Upper lobe of left lung (tissue), 6 donors: Measurements from ENCODE around the gene LGSN. TPM values are rescaled to one million over a fixed set of nuclear protein-coding genes. Genes with fewer than 3 reads are reported as not detected.
A peak's percentile ranks its signal among the peaks of the same experiment; 100 is the strongest.

Experiments used
- ATAC-seq, 2 donors: fragments of 200-7000 bp; cut with Tn5 transposase; one replicate each; pipeline ENCODE4 v1.9.1; 2022; ENCODE audit warnings: mild to moderate bottlenecking in 2 of 2, moderate library complexity in 2 of 2; ENCODE audit not compliant: low FRiP score in 2 of 2
- DNase-seq, 2 donors: peaks; one replicate each; pipeline ENCODE4 v3.0.0-alpha.2; 2019 to 2020
- H3K27ac ChIP-seq, 4 donors: fragments of 200-600 bp; sonication (generic); one replicate each; pipeline ENCODE4 v1.5.1; 2016 to 2019
- H3K27me3 ChIP-seq, 4 donors: fragments of 200-600 bp; sonication (generic); one replicate each; pipeline ENCODE4 v1.5.1; 2017 to 2019
- H3K36me3 ChIP-seq, 4 donors: fragments of 200-600 bp; sonication (generic); one replicate each; pipeline ENCODE4 v1.5.1; 2016 to 2019
- H3K4me1 ChIP-seq, 4 donors: fragments of 200-600 bp; sonication (generic); one replicate each; pipeline ENCODE4 v1.5.1; 2018 to 2019
- H3K4me3 ChIP-seq, 4 donors: fragments of 200-600 bp; sonication (generic); one replicate each; pipeline ENCODE4 v1.5.1; 2017 to 2019; ENCODE audit warnings: mild to moderate bottlenecking in 2 of 4, moderate library complexity in 1 of 4
- H3K9me3 ChIP-seq, 4 donors: fragments of 200-600 bp; sonication (generic); one replicate each; pipeline ENCODE4 v1.5.1; 2018 to 2019
- CTCF ChIP-seq, 6 experiments: fragments of 450-650 bp in 4 of 6; fragments of 200-600 bp in 2 of 6; sonication (generic) in 2 of 6; IDR thresholded peaks; one replicate each; pipeline ENCODE4 v1.5.1; 2016 to 2019; ENCODE audit warnings: antibody characterized with exemption in 6 of 6
- EP300 ChIP-seq, 4 donors: sonication (generic); formaldehyde crosslinking; IDR thresholded peaks; one replicate each; pipeline ENCODE4 v1.5.1; 2017; ENCODE audit warnings: antibody characterized with exemption in 4 of 4, control low read depth in 2 of 4
- POLR2A ChIP-seq, 4 donors: fragments of 450-650 bp; IDR thresholded peaks; one replicate each; pipeline ENCODE4 v1.5.1; 2016 to 2017; ENCODE audit warnings: antibody characterized with exemption in 4 of 4, mild to moderate bottlenecking in 2 of 4
- POLR2AphosphoS5 ChIP-seq, 2 donors: sonication (generic); formaldehyde crosslinking; IDR thresholded peaks; one replicate each; pipeline ENCODE4 v1.5.1; 2017; ENCODE audit warnings: antibody characterized with exemption in 2 of 2
- WGBS, 2 donors: methylation state at CpG; one replicate each; pipeline ENCODE4 v1.1.5; 2017 to 2018; 5-methylcytosine and 5-hydroxymethylcytosine counted together
- total RNA-seq, 6 donors: library from RNA; depleted of rRNA in 4 of 6; stranded (reverse); fragments of >200 nt in 4 of 6; gene quantifications; one replicate each; pipeline versions ENCODE4 v1.1.0 to v1.2.1, GENCODE V29; 2016 to 2021
- donor health status: DM: no; HTN: no; CAD: no; lungs with moderate emphysema.
- donor health status: DM: no; HTN: yes; CAD: no; lungs with severe emphysema.

LGSN gene
- total RNA-seq, 6 donors from 2014 or later = 0.17 to 2.1 (median 0.86) TPM

GRCh38 chr6:63353286-63353630 lies 33.5 kb upstream of the LGSN start:
- no peaks in the 10 kb centered on the region for H3K36me3 ChIP-seq

GRCh38 chr6:63352544-63353285 lies 32.9 kb upstream of the LGSN start:
- ATAC-seq (peak; percentile 69 to 87), DNase-seq (peak in 1 of 2 donors; percentile 41)
- TF ChIP-seq POLR2A (IDR thresholded peaks at IDR 0.05) (no peak), POLR2AphosphoS5 (IDR thresholded peaks at IDR 0.05) (peak in 1 of 2 donors; percentile 7), CTCF (IDR thresholded peaks at IDR 0.05) (peak in 5 of 6 experiments; percentile 29 to 56 (median 51)), EP300 (IDR thresholded peaks at IDR 0.05) (no peak)
- Histone ChIP-seq H3K4me3 (no peak overlapping the region), H3K27me3 (no peaks in the 10 kb centered on the region), H3K9me3 (no peaks in the 10 kb centered on the region), H3K36me3 (no peaks in the 10 kb centered on the region), H3K27ac (peak overlapping the region; percentile 37 to 65 (median 54)), H3K4me1 (peaks cover 0 to 14% (median 6%) of the 10 kb centered on the region in 4 donors)
- 25 to 31% methylated on average over 7 of the region's 7 CpGs for WGBS, 2 donors

More at GRCh38 chr6:63353286-63353630, 33.5 kb upstream of the LGSN start:
- 62 to 67% methylated on average over 1 of the region's 1 CpG for WGBS, 2 donors
- Histone ChIP-seq H3K4me3 (no peak overlapping the region), H3K27me3 (no peaks in the 10 kb centered on the region), H3K9me3 (no peaks in the 10 kb centered on the region), H3K4me1 (peaks cover 0 to 14% (median 6%) of the 10 kb centered on the region in 4 donors), H3K27ac (peak overlapping the region in 3 of 4 donors; percentile 37 to 65 (median 64))
- no peak for TF ChIP-seq POLR2A (IDR thresholded peaks at IDR 0.05)
- TF ChIP-seq EP300 (IDR thresholded peaks at IDR 0.05) = no peak
- DNase-seq = no peak
- no peak for ATAC-seq

- TF ChIP-seq EP300 (IDR thresholded peaks at IDR 0.05) = no peak
- TF ChIP-seq CTCF (IDR thresholded peaks at IDR 0.05) = peak in 3 of 6 experiments; percentile 18 to 41 (median 33)
- no peak for TF ChIP-seq POLR2A (IDR thresholded peaks at IDR 0.05)
- DNase-seq = no peak
- Histone ChIP-seq H3K4me1 (peaks cover 0 to 14% (median 6%) of the 10 kb centered on the region in 4 donors), H3K4me3 (no peak overlapping the region), H3K27ac (peak overlapping the region in 3 of 4 donors; percentile 41 to 65 (median 53)), H3K9me3 (no peaks in the 10 kb centered on the region), H3K36me3 (no peaks in the 10 kb centered on the region), H3K27me3 (no peaks in the 10 kb centered on the region)
- no peak for ATAC-seq
- whole genome bisulfite sequencing, 2 donors = 48 to 50% methylated on average over 4 of the region's 4 CpGs
These were observed 32.3 kb upstream of the LGSN start for GRCh38 chr6:63352069-63352543.

GRCh38 chr6:63349401-63349800 lies 29.6 kb upstream of the LGSN start:
- ATAC-seq (no peak), DNase-seq (no peak)
- peaks cover 0 to 14% (median 6%) of the 10 kb centered on the region in 4 donors for H3K4me1 ChIP-seq
- H3K36me3 ChIP-seq = no peaks in the 10 kb centered on the region
- H3K27me3 ChIP-seq = no peaks in the 10 kb centered on the region
- H3K9me3 ChIP-seq = no peaks in the 10 kb centered on the region
- WGBS, 2 donors = 35 to 37% methylated on average over 3 of the region's 3 CpGs
- TF ChIP-seq EP300 (IDR thresholded peaks at IDR 0.05) (no peak), CTCF (IDR thresholded peaks at IDR 0.05) (no peak), POLR2AphosphoS5 (IDR thresholded peaks at IDR 0.05) (no peak), POLR2A (IDR thresholded peaks at IDR 0.05) (no peak)
- H3K27ac ChIP-seq = no peak overlapping the region
- no peak overlapping the region for H3K4me3 ChIP-seq

- no peaks in the 10 kb centered on the region for H3K36me3 ChIP-seq
- H3K9me3 ChIP-seq = no peaks in the 10 kb centered on the region
- no peak overlapping the region for H3K27ac ChIP-seq
- TF ChIP-seq POLR2AphosphoS5 (IDR thresholded peaks at IDR 0.05) (no peak), EP300 (IDR thresholded peaks at IDR 0.05) (no peak), POLR2A (IDR thresholded peaks at IDR 0.05) (no peak), CTCF (IDR thresholded peaks at IDR 0.05) (no peak)
- no peaks in the 10 kb centered on the region for H3K27me3 ChIP-seq
- no peak overlapping the region for H3K4me3 ChIP-seq
- DNase-seq (no peak), ATAC-seq (no peak)
- peaks cover 0 to 14% (median 6%) of the 10 kb centered on the region in 4 donors for H3K4me1 ChIP-seq
- 72 to 82% methylated on average over 3 of the region's 3 CpGs for WGBS, 2 donors
These were observed 29.1 kb upstream of the LGSN start for GRCh38 chr6:63348836-63349235.
